CD4-positive, CD25-positive, alpha-beta regulatory T cell (primary cell): ENCODE data around the gene PLCG2. TPM values are rescaled to one million over a fixed set of nuclear protein-coding genes. Genes with fewer than 3 reads are reported as not detected.
A peak's percentile ranks its signal among the peaks of the same experiment; 100 is the strongest.

ENCODE experiments used
- ATAC-seq, 2 donors: fragments of 150-1000 bp; cut with Tn5 transposase; one replicate each; pipeline ENCODE4 v1.10.0; 2021; ENCODE audit warnings: low read depth in 2 of 2, moderate number of reproducible peaks in 2 of 2, moderate library complexity in 1 of 2
- DNase-seq, 3 donors: peaks; one replicate each; pipeline versions ENCODE4 v3.0.0 to v3.0.0-alpha.2; 2012 to 2022; ENCODE audit warnings: mixed read lengths in 1 of 3
- H3K27ac ChIP-seq: one replicate; pipeline ENCODE4 v1.7.0; 2013; ENCODE audit warnings: mild to moderate bottlenecking, low read length; ENCODE audit not compliant: insufficient read depth, poor library complexity, severe bottlenecking
- H3K27me3 ChIP-seq: one replicate; pipeline ENCODE4 v1.7.0; 2013; ENCODE audit warnings: low read length; ENCODE audit not compliant: control insufficient read depth, insufficient read depth
- H3K36me3 ChIP-seq: one replicate; pipeline ENCODE4 v1.7.0; 2013; ENCODE audit warnings: mild to moderate bottlenecking, low read length, moderate library complexity; ENCODE audit not compliant: control insufficient read depth, insufficient read depth
- H3K4me1 ChIP-seq: 2 replicates; pipeline ENCODE4 v1.7.0; 2013; ENCODE audit warnings: mild to moderate bottlenecking, low read length; ENCODE audit not compliant: insufficient read depth, control insufficient read depth, poor library complexity, severe bottlenecking
- H3K4me3 ChIP-seq: one replicate; pipeline ENCODE4 v1.7.0; 2013; ENCODE audit warnings: low read depth, mild to moderate bottlenecking, low read length, moderate library complexity
- H3K9me3 ChIP-seq, 2 experiments: 1 replicate in 1 of 2; 2 replicates in 1 of 2; pipeline ENCODE4 v1.7.0; 2013; ENCODE audit warnings: low read length in 2 of 2, mild to moderate bottlenecking in 1 of 2, moderate library complexity in 1 of 2; ENCODE audit not compliant: control insufficient read depth in 2 of 2
- H3K27ac Mint-ChIP-seq, 3 donors: one replicate each; pipeline ENCODE4 v1.8.0; 2020 to 2022; ENCODE audit warnings: mild to moderate bottlenecking in 3 of 3, mixed read lengths in 3 of 3, moderate library complexity in 2 of 3
- H3K27me3 Mint-ChIP-seq: one replicate; pipeline ENCODE4 v1.8.0; 2022; ENCODE audit warnings: mild to moderate bottlenecking, mixed read lengths
- H3K36me3 Mint-ChIP-seq: one replicate; pipeline ENCODE4 v1.8.0; 2020; ENCODE audit warnings: mixed read lengths
- H3K4me1 Mint-ChIP-seq, 4 donors: one replicate each; pipeline ENCODE4 v1.8.0; 2020 to 2022; ENCODE audit warnings: mixed read lengths in 4 of 4, mild to moderate bottlenecking in 1 of 4
- H3K4me3 Mint-ChIP-seq, 4 donors: one replicate each; pipeline ENCODE4 v1.8.0; 2020 to 2022; ENCODE audit warnings: mild to moderate bottlenecking in 4 of 4, mixed read lengths in 4 of 4, moderate library complexity in 3 of 4
- H3K9me3 Mint-ChIP-seq, 7 donors: one replicate each; pipeline ENCODE4 v1.8.0; 2020 to 2022; ENCODE audit warnings: mixed read lengths in 7 of 7, mild to moderate bottlenecking in 3 of 7, moderate library complexity in 2 of 7
- polyA plus RNA-seq, 4 donors: library from polyadenylated mRNA; unstranded; fragments of 300-500 nt; fragmentation: Illumina TruSeq; gene quantifications; one replicate each; pipeline ENCODE4 v1.2.3, GENCODE V29; 2021
- total RNA-seq: library from RNA; stranded (reverse); gene quantifications from one replicate; pipeline ENCODE4 v1.2.3, GENCODE V29; 2022

Gene PLCG2
- total and polyA plus RNA-seq, 5 donors from 2014 or later: 0.59 to 3.8 (median 1.3) TPM; not detected in 1

DNA sequence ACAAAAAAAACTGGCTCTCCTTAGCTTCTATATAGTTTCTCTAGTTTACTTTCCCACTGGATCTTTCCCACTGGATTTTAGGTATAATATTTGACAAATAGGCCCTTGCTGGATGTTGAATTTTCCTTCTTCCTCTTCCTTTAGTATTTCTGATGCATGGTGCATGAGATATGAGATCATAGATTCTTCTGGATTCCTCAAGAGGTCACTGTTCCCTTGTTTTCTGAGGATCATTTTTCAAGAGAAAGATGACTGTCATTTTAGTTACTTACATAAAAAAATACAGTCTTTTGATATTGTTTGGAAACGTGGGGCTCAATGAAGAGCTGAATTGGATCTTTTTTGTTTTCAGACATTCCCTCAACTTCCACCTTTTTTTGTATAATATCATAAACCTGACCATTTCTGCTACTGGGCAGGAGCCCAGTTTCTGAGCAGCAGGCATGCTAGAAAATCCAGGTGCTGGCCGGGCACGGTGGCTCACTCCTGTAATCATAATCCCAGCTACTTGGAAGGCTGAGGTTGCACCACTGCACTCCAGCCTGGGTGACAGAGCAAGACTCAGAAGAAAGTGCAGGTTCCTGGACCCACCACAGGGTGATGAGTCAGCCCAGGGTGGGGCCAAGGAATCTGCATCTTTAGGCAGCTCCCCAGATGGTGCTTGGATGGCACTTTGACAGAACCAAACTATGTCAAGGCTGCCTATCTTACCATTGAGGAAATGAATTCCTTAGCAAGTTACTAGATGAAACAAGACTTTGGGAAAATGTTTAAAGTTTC is 161.9 kb downstream of the PLCG2 start:
- Histone ChIP-seq H3K27ac (no peak overlapping the region), H3K36me3 (no peaks in the 10 kb centered on the region), H3K4me3 (no peak overlapping the region), H3K27me3 (no peaks in the 10 kb centered on the region), H3K4me1 (no peaks in the 10 kb centered on the region), H3K9me3 (no peaks in the 10 kb centered on the region)
- Mint-ChIP-seq H3K27ac (peak overlapping the region in 1 of 3 donors; percentile 3), H3K27me3 (peaks cover 5% of the 10 kb centered on the region), H3K4me3 (no peak overlapping the region), H3K4me1 (no peaks in the 10 kb centered on the region), H3K9me3 (no peaks in the 10 kb centered on the region), H3K36me3 (no peaks in the 10 kb centered on the region)
- ATAC-seq (no peak), DNase-seq (peak in 1 of 3 donors; percentile 35)

GRCh38 chr16:81942007-81942601 is 163.0 kb downstream of the PLCG2 start:
- Mint-ChIP-seq H3K27ac (no peak overlapping the region), H3K36me3 (no peaks in the 10 kb centered on the region), H3K4me1 (no peaks in the 10 kb centered on the region), H3K27me3 (peaks cover 5% of the 10 kb centered on the region), H3K9me3 (no peaks in the 10 kb centered on the region), H3K4me3 (no peak overlapping the region)
- no peak for ATAC-seq
- Histone ChIP-seq H3K27ac (no peak overlapping the region), H3K9me3 (no peaks in the 10 kb centered on the region), H3K36me3 (no peaks in the 10 kb centered on the region), H3K4me3 (no peak overlapping the region), H3K4me1 (no peaks in the 10 kb centered on the region), H3K27me3 (no peaks in the 10 kb centered on the region)
- no peak for DNase-seq

- Mint-ChIP-seq H3K36me3 (no peaks in the 10 kb centered on the region), H3K9me3 (peaks cover 0 to 5% (median 1%) of the 10 kb centered on the region in 7 donors), H3K27ac (no peak overlapping the region), H3K4me1 (no peaks in the 10 kb centered on the region), H3K4me3 (no peak overlapping the region), H3K27me3 (peaks cover 6% of the 10 kb centered on the region)
- ATAC-seq (no peak), DNase-seq (no peak)
- H3K27ac ChIP-seq: no peak overlapping the region
- no peaks in the 10 kb centered on the region for H3K27me3 ChIP-seq
- no peaks in the 10 kb centered on the region for H3K4me1 ChIP-seq
- H3K36me3 ChIP-seq: no peaks in the 10 kb centered on the region
- H3K9me3 ChIP-seq: no peaks in the 10 kb centered on the region
- H3K4me3 ChIP-seq: no peak overlapping the region
These were observed 166.6 kb downstream of the PLCG2 start for GRCh38 chr16:81945665-81946064.

GRCh38 chr16:81946206-81946605 is 167.1 kb downstream of the PLCG2 start:
- H3K36me3 Mint-ChIP-seq: no peaks in the 10 kb centered on the region

DNA sequence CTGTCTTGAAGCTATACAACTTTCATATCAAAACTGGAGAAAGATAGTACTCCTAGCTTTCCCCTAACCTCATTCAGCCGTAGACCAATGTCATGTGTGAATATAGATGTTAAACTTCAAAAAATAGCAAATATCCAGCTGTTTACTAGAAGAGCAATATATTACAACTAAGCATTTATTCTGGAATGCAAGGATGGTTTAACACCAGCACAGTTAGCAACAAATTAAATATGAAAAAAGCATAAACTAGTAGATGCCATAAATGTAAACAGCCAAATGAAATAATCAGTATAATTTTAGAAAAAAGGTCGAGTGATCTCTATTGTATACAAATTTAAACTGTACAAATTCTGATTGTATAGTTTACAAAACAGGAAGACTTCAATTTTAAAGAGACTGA is 172.5 kb downstream of the PLCG2 start:
- H3K4me3 Mint-ChIP-seq: no peak overlapping the region
- peaks cover 6% of the 10 kb centered on the region for H3K27me3 Mint-ChIP-seq

More at GRCh38 chr16:81946206-81946605, 167.1 kb downstream of the PLCG2 start:
- no peaks in the 10 kb centered on the region for H3K36me3 ChIP-seq
- no peaks in the 10 kb centered on the region for H3K4me1 Mint-ChIP-seq
- H3K9me3 Mint-ChIP-seq: peaks cover 0 to 5% (median 2%) of the 10 kb centered on the region in 7 donors
- no peak for DNase-seq
- no peak overlapping the region for H3K27ac ChIP-seq
- H3K4me3 Mint-ChIP-seq: no peak overlapping the region
- no peak overlapping the region for H3K27ac Mint-ChIP-seq
- no peak overlapping the region for H3K4me3 ChIP-seq
- H3K9me3 ChIP-seq: no peaks in the 10 kb centered on the region
- H3K4me1 ChIP-seq: no peaks in the 10 kb centered on the region
- H3K27me3 Mint-ChIP-seq: peaks cover 6% of the 10 kb centered on the region
- no peaks in the 10 kb centered on the region for H3K27me3 ChIP-seq
- no peak for ATAC-seq

DNA sequence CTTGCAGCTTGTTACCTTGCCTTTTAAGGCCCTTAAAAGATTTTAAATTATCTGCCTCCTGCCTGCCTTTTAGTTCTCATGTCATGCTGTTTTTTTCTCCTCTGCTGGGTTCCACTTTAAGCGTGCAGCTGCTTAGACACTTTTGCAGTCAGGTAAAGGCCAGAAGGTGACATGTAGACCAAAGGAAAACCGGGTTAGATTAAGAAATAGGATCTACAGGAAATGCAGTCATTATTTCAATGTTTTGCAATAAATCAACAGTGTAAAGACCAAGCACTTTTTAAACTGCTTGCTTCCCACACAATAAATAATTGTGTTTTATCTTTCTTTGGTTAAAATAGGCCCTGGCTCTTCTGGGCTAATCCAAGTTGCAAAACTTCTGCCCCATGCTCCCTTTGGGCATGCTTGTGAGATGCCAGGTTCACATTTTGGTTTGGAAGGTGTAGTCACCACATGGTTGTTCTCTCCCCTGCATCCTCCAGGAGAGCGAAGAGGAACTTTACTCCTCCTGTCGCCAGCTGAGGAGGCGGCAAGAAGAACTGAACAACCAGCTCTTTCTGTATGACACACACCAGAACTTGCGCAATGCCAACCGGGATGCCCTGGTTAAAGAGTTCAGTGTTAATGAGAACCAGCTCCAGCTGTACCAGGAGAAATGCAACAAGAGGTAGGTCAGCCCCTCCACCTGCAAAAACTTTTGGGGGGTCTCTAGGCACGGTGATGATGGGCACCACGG is 177.3 kb downstream of the PLCG2 start:
- no peak overlapping the region for H3K27ac ChIP-seq
- Mint-ChIP-seq H3K4me1 (no peaks in the 10 kb centered on the region), H3K9me3 (peaks cover 0 to 13% (median 3%) of the 10 kb centered on the region in 7 donors), H3K4me3 (no peak overlapping the region), H3K27me3 (no peaks in the 10 kb centered on the region), H3K36me3 (no peaks in the 10 kb centered on the region), H3K27ac (no peak overlapping the region)
- H3K9me3 ChIP-seq: peaks cover 0 to 4% of the 10 kb centered on the region in 2 experiments
- DNase-seq (no peak), ATAC-seq (no peak)
- no peaks in the 10 kb centered on the region for H3K36me3 ChIP-seq
- H3K27me3 ChIP-seq: no peaks in the 10 kb centered on the region
- no peaks in the 10 kb centered on the region for H3K4me1 ChIP-seq
- no peak overlapping the region for H3K4me3 ChIP-seq

More for the DNA sequence above, 172.5 kb downstream of the PLCG2 start:
- ATAC-seq: no peak
- DNase-seq: no peak
- H3K27ac Mint-ChIP-seq: no peak overlapping the region
- Histone ChIP-seq H3K4me3 (no peak overlapping the region), H3K27ac (no peak overlapping the region), H3K27me3 (no peaks in the 10 kb centered on the region), H3K4me1 (no peaks in the 10 kb centered on the region), H3K36me3 (no peaks in the 10 kb centered on the region), H3K9me3 (peaks cover 0 to 4% of the 10 kb centered on the region in 2 experiments)
- H3K36me3 Mint-ChIP-seq: no peaks in the 10 kb centered on the region
- no peaks in the 10 kb centered on the region for H3K4me1 Mint-ChIP-seq
- H3K9me3 Mint-ChIP-seq: peaks cover 1 to 19% (median 5%) of the 10 kb centered on the region in 7 donors

DNA sequence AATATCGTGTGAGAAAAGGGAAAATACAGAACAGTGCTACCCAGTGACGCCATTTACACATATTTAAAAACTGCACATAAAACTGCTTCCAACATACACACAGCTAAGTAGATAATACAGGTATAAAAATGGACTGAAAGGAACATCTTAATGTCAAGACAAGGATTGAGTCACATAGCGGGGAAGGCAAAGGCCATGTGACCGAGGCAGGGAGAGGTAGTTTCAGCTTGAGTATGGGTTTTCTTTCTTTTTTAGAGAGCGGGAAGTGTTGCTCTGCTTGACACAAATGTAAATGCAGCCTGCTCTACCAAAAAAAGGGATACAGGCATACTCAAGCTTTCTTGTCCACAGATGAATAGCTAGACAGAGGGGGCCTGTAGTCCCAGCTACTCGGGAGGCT is 185.7 kb downstream of the PLCG2 start:
- H3K4me1 ChIP-seq: no peaks in the 10 kb centered on the region
- H3K27ac ChIP-seq: no peak overlapping the region
- Mint-ChIP-seq H3K4me1 (no peaks in the 10 kb centered on the region), H3K9me3 (peaks cover 0 to 5% (median 0%) of the 10 kb centered on the region in 7 donors), H3K27ac (no peak overlapping the region), H3K4me3 (no peak overlapping the region), H3K27me3 (peaks cover 7% of the 10 kb centered on the region), H3K36me3 (no peaks in the 10 kb centered on the region)
- no peak overlapping the region for H3K4me3 ChIP-seq
- ATAC-seq (no peak), DNase-seq (no peak)
- no peaks in the 10 kb centered on the region for H3K27me3 ChIP-seq
- H3K36me3 ChIP-seq: no peaks in the 10 kb centered on the region
- H3K9me3 ChIP-seq: no peaks in the 10 kb centered on the region
